Fibroblast of lung (primary cell): ENCODE results near the gene RTTN.

Experiments used
- EZH2 ChIP-seq: IDR thresholded peaks from 2 replicates; pipeline ENCODE4 v1.5.1; 2012; ENCODE audit warnings: low read length, control low read depth, mild to moderate bottlenecking; ENCODE audit errors: missing control alignments
- TF ChIP-seq, protein P1 (sequence below), 2 donors: IDR thresholded peaks in 1 of 2; conservative IDR thresholded peaks in 1 of 2; 1 replicate in 1 of 2; 2 replicates in 1 of 2; pipeline ENCODE4 v1.5.1; 2011 to 2012; ENCODE audit warnings: low read length in 2 of 2, control low read depth in 1 of 2, inconsistent platforms in 1 of 2, low read depth in 1 of 2, mild to moderate bottlenecking in 1 of 2

DNA sequence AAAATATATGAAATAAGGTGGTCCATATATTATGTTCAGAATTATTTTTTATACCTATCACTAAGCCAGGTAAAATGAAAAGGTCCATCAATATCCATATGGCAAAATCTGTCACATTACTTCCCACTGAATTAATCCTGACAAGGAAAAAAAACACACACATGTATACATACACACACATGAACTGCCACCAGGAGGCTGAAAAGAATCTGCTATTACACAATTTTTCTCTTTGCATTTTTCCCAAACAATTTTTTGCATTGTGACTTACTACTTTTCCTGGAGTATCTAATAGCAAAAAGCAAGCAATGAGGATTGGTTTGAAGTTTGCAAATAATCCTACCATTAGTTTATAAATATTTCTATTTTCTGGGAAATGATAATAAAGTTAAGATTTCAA lies 129.6 kb downstream of the RTTN start:
- TF ChIP-seq, protein P1, sequence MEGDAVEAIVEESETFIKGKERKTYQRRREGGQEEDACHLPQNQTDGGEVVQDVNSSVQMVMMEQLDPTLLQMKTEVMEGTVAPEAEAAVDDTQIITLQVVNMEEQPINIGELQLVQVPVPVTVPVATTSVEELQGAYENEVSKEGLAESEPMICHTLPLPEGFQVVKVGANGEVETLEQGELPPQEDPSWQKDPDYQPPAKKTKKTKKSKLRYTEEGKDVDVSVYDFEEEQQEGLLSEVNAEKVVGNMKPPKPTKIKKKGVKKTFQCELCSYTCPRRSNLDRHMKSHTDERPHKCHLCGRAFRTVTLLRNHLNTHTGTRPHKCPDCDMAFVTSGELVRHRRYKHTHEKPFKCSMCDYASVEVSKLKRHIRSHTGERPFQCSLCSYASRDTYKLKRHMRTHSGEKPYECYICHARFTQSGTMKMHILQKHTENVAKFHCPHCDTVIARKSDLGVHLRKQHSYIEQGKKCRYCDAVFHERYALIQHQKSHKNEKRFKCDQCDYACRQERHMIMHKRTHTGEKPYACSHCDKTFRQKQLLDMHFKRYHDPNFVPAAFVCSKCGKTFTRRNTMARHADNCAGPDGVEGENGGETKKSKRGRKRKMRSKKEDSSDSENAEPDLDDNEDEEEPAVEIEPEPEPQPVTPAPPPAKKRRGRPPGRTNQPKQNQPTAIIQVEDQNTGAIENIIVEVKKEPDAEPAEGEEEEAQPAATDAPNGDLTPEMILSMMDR (conservative IDR thresholded peaks at IDR 0.05 in 1 of 2, IDR thresholded peaks at IDR 0.05 in 1 of 2; ENCODE audit: low read depth in 1 of 2, low read length in 2 of 2), result peak in 1 of 2 donors; percentile 41
- no peak for TF ChIP-seq EZH2
